Transverse colon (tissue), 3 donors: ENCODE results near the gene BET1.

ENCODE experiments used
- CTCF ChIP-seq, 5 experiments: fragments of 200-600 bp in 3 of 5; fragments of 450-650 bp in 2 of 5; sonication (generic) in 3 of 5; IDR thresholded peaks; 1 replicate in 2 of 5; 2 replicates in 3 of 5; pipeline ENCODE4 v1.5.1; 2016 to 2017; ENCODE audit warnings: antibody characterized with exemption in 5 of 5, inconsistent platforms in 3 of 5, mild to moderate bottlenecking in 2 of 5, moderate library complexity in 1 of 5
- EP300 ChIP-seq: sonication (generic); formaldehyde crosslinking; IDR thresholded peaks from one replicate; pipeline ENCODE4 v1.6.1; 2017; ENCODE audit warnings: antibody characterized with exemption, low read depth

GRCh38 chr7:94028768-94029167, 24.6 kb upstream of the BET1 start:
- TF ChIP-seq CTCF (IDR thresholded peaks at IDR 0.05) (no peak), EP300 (no peak)
